Astrocyte (in vitro differentiated cells and primary cell): ENCODE data around the gene KIAA0040. TPM values are rescaled to one million over a fixed set of nuclear protein-coding genes. Genes with fewer than 3 reads are reported as not detected.

Experiments used
- DNase-seq: peaks from one replicate; pipeline ENCODE4 v3.0.0-alpha.2; 2010; ENCODE audit warnings: low read depth
- FAIRE-seq: peaks from 2 replicates; lab custom pipeline; 2011; peaks lifted over from hg19 to GRCh38; lab: Jason Lieb, UNC
- H2AFZ ChIP-seq: 2 replicates; pipeline ENCODE4 v1.6.0; 2012; ENCODE audit warnings: low read depth, low read length, inconsistent platforms
- H3K27ac ChIP-seq: 2 replicates; pipeline ENCODE4 v1.5.1; 2011; ENCODE audit warnings: low read depth, low read length, inconsistent platforms
- H3K27me3 ChIP-seq: 2 replicates; pipeline ENCODE4 v1.6.0; 2011; ENCODE audit warnings: low read length, inconsistent platforms; ENCODE audit not compliant: insufficient read depth
- H3K36me3 ChIP-seq: 2 replicates; pipeline ENCODE4 v1.5.1; 2011; ENCODE audit warnings: low read length, inconsistent platforms; ENCODE audit not compliant: insufficient read depth
- H3K4me1 ChIP-seq: 2 replicates; pipeline ENCODE4 v1.5.1; 2011; ENCODE audit warnings: low read length, inconsistent platforms; ENCODE audit not compliant: insufficient read depth
- H3K4me2 ChIP-seq: 2 replicates; pipeline ENCODE4 v1.6.0; 2012; ENCODE audit warnings: low read length, inconsistent platforms
- H3K4me3 ChIP-seq: 2 replicates; pipeline ENCODE4 v1.5.1; 2011; ENCODE audit warnings: low read depth, mild to moderate bottlenecking, low read length, inconsistent platforms; ENCODE audit not compliant: insufficient read depth
- H3K79me2 ChIP-seq: 2 replicates; pipeline ENCODE4 v1.6.0; 2012; ENCODE audit warnings: mild to moderate bottlenecking, low read length, inconsistent platforms; ENCODE audit not compliant: insufficient read depth
- H3K9ac ChIP-seq: 2 replicates; pipeline ENCODE4 v1.6.0; 2012; ENCODE audit warnings: mild to moderate bottlenecking, low read length, inconsistent platforms
- H3K9me3 ChIP-seq: 2 replicates; pipeline ENCODE4 v1.5.1; 2012; ENCODE audit warnings: low read depth, mild to moderate bottlenecking, low read length, inconsistent platforms; ENCODE audit not compliant: insufficient read depth
- H4K20me1 ChIP-seq: 2 replicates; pipeline ENCODE4 v1.6.0; 2012; ENCODE audit warnings: low read length, inconsistent platforms; ENCODE audit not compliant: insufficient read depth
- H3K27ac Mint-ChIP-seq: one replicate; pipeline ENCODE4 v1.8.0; 2021; ENCODE audit warnings: mild to moderate bottlenecking, mixed read lengths; ENCODE audit not compliant: unreplicated experiment
- H3K27me3 Mint-ChIP-seq: one replicate; pipeline ENCODE4 v1.8.0; 2021; ENCODE audit warnings: low read depth, mixed read lengths; ENCODE audit not compliant: unreplicated experiment
- H3K36me3 Mint-ChIP-seq: one replicate; pipeline ENCODE4 v1.8.0; 2021; ENCODE audit warnings: low read depth, mixed read lengths; ENCODE audit not compliant: unreplicated experiment
- H3K4me1 Mint-ChIP-seq: one replicate; pipeline ENCODE4 v1.8.0; 2021; ENCODE audit warnings: low read depth, mixed read lengths; ENCODE audit not compliant: unreplicated experiment
- H3K4me3 Mint-ChIP-seq: one replicate; pipeline ENCODE4 v1.8.0; 2021; ENCODE audit warnings: mild to moderate bottlenecking, moderate library complexity, mixed read lengths; ENCODE audit not compliant: unreplicated experiment
- H3K9me3 Mint-ChIP-seq: one replicate; pipeline ENCODE4 v1.8.0; 2021; ENCODE audit warnings: mild to moderate bottlenecking, mixed read lengths; ENCODE audit not compliant: unreplicated experiment
- CTCF ChIP-seq: IDR thresholded peaks from 2 replicates; pipeline ENCODE4 v1.5.1; 2011; ENCODE audit warnings: low read depth, mild to moderate bottlenecking, inconsistent platforms, low read length, moderate library complexity; ENCODE audit not compliant: insufficient read depth
- EZH2 ChIP-seq: IDR thresholded peaks from 2 replicates; pipeline ENCODE4 v1.6.1; 2012; ENCODE audit warnings: mild to moderate bottlenecking, low read length, inconsistent platforms; ENCODE audit not compliant: insufficient read depth
- total RNA-seq: library from RNA; stranded (reverse); gene quantifications from 2 replicates; pipeline ENCODE4 v1.2.1, GENCODE V29; 2021

KIAA0040 gene
- total RNA-seq, 1 donor from 2014 or later: 5.0 TPM

- H3K79me2 ChIP-seq: no peaks in the 10 kb centered on the region
- Mint-ChIP-seq H3K36me3 (no peaks in the 10 kb centered on the region), H3K4me3 (no peak overlapping the region), H3K27me3 (peaks cover 2% of the 10 kb centered on the region), H3K4me1 (no peaks in the 10 kb centered on the region), H3K9me3 (no peaks in the 10 kb centered on the region), H3K27ac (no peak overlapping the region)
- H3K27ac ChIP-seq: no peak overlapping the region
- FAIRE-seq (no peak), DNase-seq (no peak)
- H3K27me3 ChIP-seq: no peaks in the 10 kb centered on the region
- TF ChIP-seq EZH2: no peak
- TF ChIP-seq CTCF: no peak
- H2AFZ ChIP-seq: no peak overlapping the region
- H3K4me1 ChIP-seq: no peaks in the 10 kb centered on the region
- no peak overlapping the region for H3K4me2 ChIP-seq
- no peaks in the 10 kb centered on the region for H3K9me3 ChIP-seq
- H3K4me3 ChIP-seq: no peak overlapping the region
- H3K36me3 ChIP-seq: no peaks in the 10 kb centered on the region
- no peak overlapping the region for H3K9ac ChIP-seq
- H4K20me1 ChIP-seq: no peaks in the 10 kb centered on the region
These were observed 15.4 kb upstream of the KIAA0040 start for GRCh38 chr1:175207971-175208370.

- peaks cover 2% of the 10 kb centered on the region for H3K27me3 Mint-ChIP-seq
- H3K4me3 Mint-ChIP-seq: no peak overlapping the region
- H3K4me3 ChIP-seq: no peak overlapping the region
These were observed 14.1 kb upstream of the KIAA0040 start for GRCh38 chr1:175206687-175207086.

More at GRCh38 chr1:175206687-175207086, 14.1 kb upstream of the KIAA0040 start:
- Histone ChIP-seq H3K79me2 (no peaks in the 10 kb centered on the region), H3K36me3 (no peaks in the 10 kb centered on the region), H3K4me2 (no peak overlapping the region), H3K9me3 (no peaks in the 10 kb centered on the region), H4K20me1 (no peaks in the 10 kb centered on the region), H2AFZ (no peak overlapping the region), H3K27me3 (no peaks in the 10 kb centered on the region), H3K4me1 (no peaks in the 10 kb centered on the region), H3K9ac (no peak overlapping the region), H3K27ac (no peak overlapping the region)
- Mint-ChIP-seq H3K36me3 (no peaks in the 10 kb centered on the region), H3K9me3 (no peaks in the 10 kb centered on the region), H3K4me1 (no peaks in the 10 kb centered on the region), H3K27ac (no peak overlapping the region)
- DNase-seq: no peak
- FAIRE-seq: no peak
- TF ChIP-seq EZH2: no peak
- TF ChIP-seq CTCF: no peak
